ENCODE measurements around the gene FAM156B.
"Not testable (repeated sequence)": the region's sequence is repeated elsewhere in the genome, so short reads cannot be mapped to it uniquely, and the experiment has no call there.

Gene FAM156B

GRCh38 chrX:52896855-52897709 lies at the start of gene FAM156B:
TSS of gene FAM156B (plus strand) at chrX:52897330. CDS start at chrX:52907226, 9,896 bp downstream.
- not testable (repeated sequence) for DNase-seq

- no peak for DNase-seq
Observed at GRCh38 chrX:52852110-52852860, 44.8 kb upstream of the FAM156B start.

GRCh38 chrX:52856991-52857525 lies 40.1 kb upstream of the FAM156B start:
- DNase-seq: not testable (repeated sequence)

- DNase-seq: no peak
Observed at GRCh38 chrX:52865343-52865998, 31.7 kb upstream of the FAM156B start.

GRCh38 chrX:52867610-52868348 lies 29.4 kb upstream of the FAM156B start, which contains the start of gene XAGE3:
TSS of gene XAGE3 (minus strand) at chrX:52868083. CDS start at chrX:52867133, 950 bp downstream.
- DNase-seq: no peak

GRCh38 chrX:52870046-52870445 lies 27.1 kb upstream of the FAM156B start:
- DNase-seq: no peak

- not testable (repeated sequence) for DNase-seq
Observed at GRCh38 chrX:52873825-52874224, 23.3 kb upstream of the FAM156B start.

GRCh38 chrX:52874661-52875060 lies 22.5 kb upstream of the FAM156B start:
- no peak for DNase-seq

GRCh38 chrX:52875436-52875835 lies 21.7 kb upstream of the FAM156B start:
- DNase-seq: not testable (repeated sequence)

- not testable (repeated sequence) for DNase-seq
Observed at GRCh38 chrX:52876386-52876785, 20.7 kb upstream of the FAM156B start.

- DNase-seq: not testable (repeated sequence)
Observed at GRCh38 chrX:52887459-52887858, 9.7 kb upstream of the FAM156B start.

GRCh38 chrX:52888090-52888489 lies 9.0 kb upstream of the FAM156B start:
- DNase-seq: not testable (repeated sequence)

GRCh38 chrX:52896438-52896837 lies 692 bp upstream of the FAM156B start:
- not testable (repeated sequence) for DNase-seq

- DNase-seq: not testable (repeated sequence)
Observed at GRCh38 chrX:52905531-52905930, 8.4 kb downstream of the FAM156B start.

- not testable (repeated sequence) for DNase-seq
Observed at GRCh38 chrX:52906072-52906471, 8.9 kb downstream of the FAM156B start.

GRCh38 chrX:52907137-52907536 lies 10.0 kb downstream of the FAM156B start:
- DNase-seq: not testable (repeated sequence)

GRCh38 chrX:52907900-52908299 lies 10.8 kb downstream of the FAM156B start:
- not testable (repeated sequence) for DNase-seq

GRCh38 chrX:52909313-52909969 lies 12.3 kb downstream of the FAM156B start:
- not testable (repeated sequence) for DNase-seq

GRCh38 chrX:52913681-52914080 lies 16.6 kb downstream of the FAM156B start:
- not testable (repeated sequence) for DNase-seq

- DNase-seq: not testable (repeated sequence)
Observed at GRCh38 chrX:52914704-52915103, 17.6 kb downstream of the FAM156B start.

GRCh38 chrX:52923781-52924241 lies 26.7 kb downstream of the FAM156B start:
- no peak for DNase-seq

Measured in NCI-H526 treated with DMSO at 0.1 percent for 48 hours (cell line).